Right lobe of liver (tissue), 4 donors: ENCODE results near the gene ATF7IP.

Source experiments
- POLR2A ChIP-seq: fragments of 450-650 bp; IDR thresholded peaks from one replicate; pipeline ENCODE4 v1.6.1; 2017; ENCODE audit warnings: antibody characterized with exemption, mild to moderate bottlenecking
- TF ChIP-seq, protein P1 (sequence below), 4 donors: fragments of 200-600 bp in 3 of 4; fragments of 450-650 bp in 1 of 4; IDR thresholded peaks; one replicate each; pipeline versions ENCODE4 v1.5.1 to v1.8.0; 2016 to 2022; ENCODE audit warnings: antibody characterized with exemption in 4 of 4, mild to moderate bottlenecking in 2 of 4
- donor health status: DM: no; HTN: no; CAD: no.
- donor health status: DM: no; HTN: no; CAD: no.
- donor health status: DM: no; HTN: yes; CAD: no.

DNA sequence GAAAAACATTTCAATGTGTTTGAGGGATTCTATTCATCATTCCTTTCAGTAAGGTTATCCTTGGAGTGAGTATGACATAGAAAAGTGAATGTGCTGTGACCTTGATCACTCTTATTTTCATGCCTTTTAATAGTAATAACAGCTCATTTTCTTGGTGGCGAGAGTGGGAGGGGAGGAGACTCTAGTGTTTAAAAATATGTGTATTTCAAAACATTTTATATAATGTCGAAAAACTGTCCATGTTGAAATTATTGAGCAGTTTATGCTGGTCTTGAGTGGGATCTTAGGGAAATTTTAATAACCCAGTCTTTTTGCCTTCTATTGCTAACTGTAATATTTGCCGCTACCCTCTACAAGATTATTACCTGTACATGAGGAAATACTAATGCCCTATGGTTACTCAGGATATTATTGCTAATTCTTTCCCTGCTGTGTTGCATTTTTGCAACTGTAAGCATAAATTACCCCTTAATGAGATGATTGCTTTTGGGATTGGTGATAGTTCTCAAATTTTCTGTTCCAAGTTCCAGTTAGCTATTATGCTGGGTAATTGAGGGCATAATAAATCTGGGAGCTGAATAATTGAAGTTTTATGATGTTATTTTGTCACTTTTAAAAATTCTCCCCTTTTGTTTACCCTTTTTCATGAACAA lies 21.9 kb downstream of the ATF7IP start:
- TF ChIP-seq, protein P1, sequence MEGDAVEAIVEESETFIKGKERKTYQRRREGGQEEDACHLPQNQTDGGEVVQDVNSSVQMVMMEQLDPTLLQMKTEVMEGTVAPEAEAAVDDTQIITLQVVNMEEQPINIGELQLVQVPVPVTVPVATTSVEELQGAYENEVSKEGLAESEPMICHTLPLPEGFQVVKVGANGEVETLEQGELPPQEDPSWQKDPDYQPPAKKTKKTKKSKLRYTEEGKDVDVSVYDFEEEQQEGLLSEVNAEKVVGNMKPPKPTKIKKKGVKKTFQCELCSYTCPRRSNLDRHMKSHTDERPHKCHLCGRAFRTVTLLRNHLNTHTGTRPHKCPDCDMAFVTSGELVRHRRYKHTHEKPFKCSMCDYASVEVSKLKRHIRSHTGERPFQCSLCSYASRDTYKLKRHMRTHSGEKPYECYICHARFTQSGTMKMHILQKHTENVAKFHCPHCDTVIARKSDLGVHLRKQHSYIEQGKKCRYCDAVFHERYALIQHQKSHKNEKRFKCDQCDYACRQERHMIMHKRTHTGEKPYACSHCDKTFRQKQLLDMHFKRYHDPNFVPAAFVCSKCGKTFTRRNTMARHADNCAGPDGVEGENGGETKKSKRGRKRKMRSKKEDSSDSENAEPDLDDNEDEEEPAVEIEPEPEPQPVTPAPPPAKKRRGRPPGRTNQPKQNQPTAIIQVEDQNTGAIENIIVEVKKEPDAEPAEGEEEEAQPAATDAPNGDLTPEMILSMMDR (IDR thresholded peaks at IDR 0.05): no peak
- TF ChIP-seq POLR2A: no peak
